ENCODE measurements around the gene SGK1.

DNA sequence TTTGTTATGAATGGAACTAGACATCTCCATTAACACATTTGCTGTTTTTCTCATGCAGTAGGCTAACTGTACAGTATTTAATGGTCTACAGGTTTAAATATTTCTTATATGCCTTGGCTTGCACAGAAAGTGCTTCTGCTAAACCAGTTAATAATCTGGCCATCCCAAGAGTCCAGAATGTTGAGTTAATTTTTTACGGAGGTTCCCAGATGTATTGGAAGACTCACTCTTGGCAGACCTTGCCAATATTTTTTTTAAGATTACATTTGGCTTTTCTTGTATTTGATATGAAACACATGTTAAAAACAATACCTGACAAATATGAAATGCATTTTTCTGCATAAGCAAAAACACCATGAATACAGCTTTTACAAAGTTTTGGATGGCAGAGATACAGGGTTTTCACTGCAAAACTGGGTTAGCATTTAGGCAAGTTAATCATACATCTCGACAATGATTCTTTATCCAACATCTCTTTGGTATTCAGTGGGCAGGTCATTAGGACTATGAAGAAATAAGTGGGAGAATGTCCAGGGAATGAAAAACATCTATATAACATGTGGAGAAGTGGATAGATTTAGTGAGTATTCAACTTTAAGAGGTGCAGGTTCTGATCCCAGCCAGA is 94.0 kb downstream of the SGK1 start:
- no peak for TF ChIP-seq CTCF (conservative IDR thresholded peaks at IDR 0.05; ENCODE audit: low read depth, low read length)
- no peak for TF ChIP-seq EZH2 (IDR thresholded peaks at IDR 0.05; ENCODE audit: low read length, unreplicated experiment)
